Upper lobe of left lung (tissue), 6 donors: ENCODE data around the gene B3GAT2. TPM values are rescaled to one million over a fixed set of nuclear protein-coding genes. Genes with fewer than 3 reads are reported as not detected.
A peak's percentile ranks its signal among the peaks of the same experiment; 100 is the strongest.

Experiments
- ATAC-seq, 2 donors: fragments of 200-7000 bp; cut with Tn5 transposase; one replicate each; pipeline ENCODE4 v1.9.1; 2022; ENCODE audit warnings: mild to moderate bottlenecking in 2 of 2, moderate library complexity in 2 of 2; ENCODE audit not compliant: low FRiP score in 2 of 2
- DNase-seq, 2 donors: peaks; one replicate each; pipeline ENCODE4 v3.0.0-alpha.2; 2019 to 2020
- H3K27ac ChIP-seq, 4 donors: fragments of 200-600 bp; sonication (generic); one replicate each; pipeline ENCODE4 v1.5.1; 2016 to 2019
- H3K27me3 ChIP-seq, 4 donors: fragments of 200-600 bp; sonication (generic); one replicate each; pipeline ENCODE4 v1.5.1; 2017 to 2019
- H3K36me3 ChIP-seq, 4 donors: fragments of 200-600 bp; sonication (generic); one replicate each; pipeline ENCODE4 v1.5.1; 2016 to 2019
- H3K4me1 ChIP-seq, 4 donors: fragments of 200-600 bp; sonication (generic); one replicate each; pipeline ENCODE4 v1.5.1; 2018 to 2019
- H3K4me3 ChIP-seq, 4 donors: fragments of 200-600 bp; sonication (generic); one replicate each; pipeline ENCODE4 v1.5.1; 2017 to 2019; ENCODE audit warnings: mild to moderate bottlenecking in 2 of 4, moderate library complexity in 1 of 4
- H3K9me3 ChIP-seq, 4 donors: fragments of 200-600 bp; sonication (generic); one replicate each; pipeline ENCODE4 v1.5.1; 2018 to 2019
- EP300 ChIP-seq, 4 donors: sonication (generic); formaldehyde crosslinking; IDR thresholded peaks; one replicate each; pipeline ENCODE4 v1.5.1; 2017; ENCODE audit warnings: antibody characterized with exemption in 4 of 4, control low read depth in 2 of 4
- POLR2A ChIP-seq, 4 donors: fragments of 450-650 bp; IDR thresholded peaks; one replicate each; pipeline ENCODE4 v1.5.1; 2016 to 2017; ENCODE audit warnings: antibody characterized with exemption in 4 of 4, mild to moderate bottlenecking in 2 of 4
- POLR2AphosphoS5 ChIP-seq, 2 donors: sonication (generic); formaldehyde crosslinking; IDR thresholded peaks; one replicate each; pipeline ENCODE4 v1.5.1; 2017; ENCODE audit warnings: antibody characterized with exemption in 2 of 2
- WGBS, 2 donors: methylation state at CpG; one replicate each; pipeline ENCODE4 v1.1.5; 2017 to 2018; 5-methylcytosine and 5-hydroxymethylcytosine counted together
- total RNA-seq, 6 donors: library from RNA; depleted of rRNA in 4 of 6; stranded (reverse); fragments of >200 nt in 4 of 6; gene quantifications; one replicate each; pipeline versions ENCODE4 v1.1.0 to v1.2.1, GENCODE V29; 2016 to 2021
- TF ChIP-seq, protein P1 (sequence below), 6 experiments: fragments of 450-650 bp in 4 of 6; fragments of 200-600 bp in 2 of 6; sonication (generic) in 2 of 6; IDR thresholded peaks; one replicate each; pipeline ENCODE4 v1.5.1; 2016 to 2019; ENCODE audit warnings: antibody characterized with exemption in 6 of 6
- donor health status: DM: no; HTN: no; CAD: no; lungs with moderate emphysema.
- donor health status: DM: no; HTN: yes; CAD: no; lungs with severe emphysema.

The B3GAT2 gene
- total RNA-seq, 6 donors from 2014 or later: 0.06 TPM; not detected in 5

GRCh38 chr6:70973604-70974003, 16.7 kb upstream of the B3GAT2 start:
- TF ChIP-seq POLR2AphosphoS5 (IDR thresholded peaks at IDR 0.05) (no peak), EP300 (IDR thresholded peaks at IDR 0.05) (no peak)
- TF ChIP-seq, protein P1, sequence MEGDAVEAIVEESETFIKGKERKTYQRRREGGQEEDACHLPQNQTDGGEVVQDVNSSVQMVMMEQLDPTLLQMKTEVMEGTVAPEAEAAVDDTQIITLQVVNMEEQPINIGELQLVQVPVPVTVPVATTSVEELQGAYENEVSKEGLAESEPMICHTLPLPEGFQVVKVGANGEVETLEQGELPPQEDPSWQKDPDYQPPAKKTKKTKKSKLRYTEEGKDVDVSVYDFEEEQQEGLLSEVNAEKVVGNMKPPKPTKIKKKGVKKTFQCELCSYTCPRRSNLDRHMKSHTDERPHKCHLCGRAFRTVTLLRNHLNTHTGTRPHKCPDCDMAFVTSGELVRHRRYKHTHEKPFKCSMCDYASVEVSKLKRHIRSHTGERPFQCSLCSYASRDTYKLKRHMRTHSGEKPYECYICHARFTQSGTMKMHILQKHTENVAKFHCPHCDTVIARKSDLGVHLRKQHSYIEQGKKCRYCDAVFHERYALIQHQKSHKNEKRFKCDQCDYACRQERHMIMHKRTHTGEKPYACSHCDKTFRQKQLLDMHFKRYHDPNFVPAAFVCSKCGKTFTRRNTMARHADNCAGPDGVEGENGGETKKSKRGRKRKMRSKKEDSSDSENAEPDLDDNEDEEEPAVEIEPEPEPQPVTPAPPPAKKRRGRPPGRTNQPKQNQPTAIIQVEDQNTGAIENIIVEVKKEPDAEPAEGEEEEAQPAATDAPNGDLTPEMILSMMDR (IDR thresholded peaks at IDR 0.05): no peak
- no peaks in the 10 kb centered on the region for H3K9me3 ChIP-seq
- no peak for ATAC-seq
- no peak overlapping the region for H3K27ac ChIP-seq
- no peaks in the 10 kb centered on the region for H3K4me1 ChIP-seq
- no peaks in the 10 kb centered on the region for H3K36me3 ChIP-seq
- DNase-seq: no peak
- WGBS, 2 donors: 96 to 98% methylated on average over 3 of the region's 3 CpGs
- H3K27me3 ChIP-seq: no peaks in the 10 kb centered on the region
- H3K4me3 ChIP-seq: no peak overlapping the region

- no peaks in the 10 kb centered on the region for H3K27me3 ChIP-seq
- DNase-seq: no peak
- no peaks in the 10 kb centered on the region for H3K9me3 ChIP-seq
- ATAC-seq: no peak
- no peak overlapping the region for H3K27ac ChIP-seq
- no peak overlapping the region for H3K4me3 ChIP-seq
- H3K4me1 ChIP-seq: no peaks in the 10 kb centered on the region
- no peaks in the 10 kb centered on the region for H3K36me3 ChIP-seq
- WGBS, 2 donors: 89 to 94% methylated on average over 3 of the region's 3 CpGs
- TF ChIP-seq EP300 (IDR thresholded peaks at IDR 0.05) (no peak), POLR2A (IDR thresholded peaks at IDR 0.05) (no peak)
Observed at GRCh38 chr6:70967049-70967448, 10.2 kb upstream of the B3GAT2 start.

GRCh38 chr6:70957284-70957617, 391 bp upstream of the B3GAT2 start:
- TF ChIP-seq POLR2A (IDR thresholded peaks at IDR 0.05) (no peak), EP300 (IDR thresholded peaks at IDR 0.05) (no peak), POLR2AphosphoS5 (IDR thresholded peaks at IDR 0.05) (no peak)
- TF ChIP-seq, protein P1 (IDR thresholded peaks at IDR 0.05): no peak
- no peaks in the 10 kb centered on the region for H3K36me3 ChIP-seq
- peaks cover 19 to 29% (median 23%) of the 10 kb centered on the region in 4 donors for H3K4me1 ChIP-seq
- H3K27ac ChIP-seq: no peak overlapping the region
- no peak for ATAC-seq
- 8 to 16% methylated on average over 18 to 19 of the region's 19 CpGs for WGBS, 2 donors
- H3K27me3 ChIP-seq: peaks cover 0 to 29% (median 13%) of the 10 kb centered on the region in 4 donors
- no peak for DNase-seq
- no peaks in the 10 kb centered on the region for H3K9me3 ChIP-seq
- peak overlapping the region in 3 of 4 donors; percentile 39 to 59 (median 55) for H3K4me3 ChIP-seq

- Histone ChIP-seq H3K27ac (no peak overlapping the region), H3K36me3 (no peaks in the 10 kb centered on the region), H3K27me3 (peaks cover 0 to 29% (median 13%) of the 10 kb centered on the region in 4 donors), H3K9me3 (no peaks in the 10 kb centered on the region), H3K4me3 (peak overlapping the region; percentile 39 to 59 (median 51)), H3K4me1 (peaks cover 19 to 29% (median 23%) of the 10 kb centered on the region in 4 donors)
- no peak for ATAC-seq
- no peak for TF ChIP-seq EP300 (IDR thresholded peaks at IDR 0.05)
- TF ChIP-seq POLR2A (IDR thresholded peaks at IDR 0.05): no peak
- TF ChIP-seq, protein P1 (IDR thresholded peaks at IDR 0.05): peak in 3 of 6 experiments; percentile 6 to 55 (median 26)
- WGBS, 2 donors: 6% methylated on average over 25 of the region's 27 CpGs; no CpG with 5 or more reads in 1 of the 2 donors
- DNase-seq: no peak
Observed at GRCh38 chr6:70956191-70956450, 739 bp downstream of the B3GAT2 start.

GRCh38 chr6:70955441-70956190, 1.2 kb downstream of the B3GAT2 start:
- peak; percentile 92 to 95 for ATAC-seq
- H3K4me1 ChIP-seq: peaks cover 19 to 29% (median 23%) of the 10 kb centered on the region in 4 donors
- H3K27ac ChIP-seq: no peak overlapping the region
- DNase-seq: peak; percentile 86 to 96
- no peaks in the 10 kb centered on the region for H3K9me3 ChIP-seq
- peak overlapping the region; percentile 39 to 59 (median 51) for H3K4me3 ChIP-seq
- TF ChIP-seq, protein P1 (IDR thresholded peaks at IDR 0.05): peak; percentile 83 to 96 (median 91)
- no peak for TF ChIP-seq POLR2A (IDR thresholded peaks at IDR 0.05)
- no peaks in the 10 kb centered on the region for H3K36me3 ChIP-seq
- 3 to 8% methylated on average over 16 to 22 of the region's 65 CpGs for WGBS, 2 donors
- H3K27me3 ChIP-seq: peaks cover 0 to 29% (median 13%) of the 10 kb centered on the region in 4 donors
